SK-N-MC (cell line): Measurements from ENCODE around the gene NUP133.

Experiments used
- EZH2 ChIP-seq: fragments of 200-600 bp; sonication (generic); IDR thresholded peaks from one replicate; pipeline ENCODE4 v1.6.1; 2017; ENCODE audit warnings: antibody characterized with exemption
- FOXP2 ChIP-seq: optimal IDR thresholded peaks from 2 replicates; pipeline ENCODE3; 2011; ENCODE audit warnings: mild to moderate bottlenecking, moderate library complexity; ENCODE audit not compliant: insufficient read depth; ENCODE audit errors: extremely low read length, control extremely low read depth
- POLR2AphosphoS5 ChIP-seq: IDR thresholded peaks from 2 replicates; pipeline ENCODE4 v1.6.1; 2012; ENCODE audit warnings: mild to moderate bottlenecking, low read depth, low read length, borderline replicate concordance

- no peak for TF ChIP-seq POLR2AphosphoS5
- no peak for TF ChIP-seq EZH2
- no peak for TF ChIP-seq FOXP2
Measured at GRCh38 chr1:229456016-229456415, 52.1 kb downstream of the NUP133 start.
